ENCODE results near the gene C4A.
"Not testable (repeated sequence)": the region's sequence is repeated elsewhere in the genome, so short reads cannot be mapped to it uniquely, and the experiment has no call there.

C4A gene

GRCh38 chr6:31961616-31962015 lies 20.2 kb upstream of the C4A start:
- no peak for DNase-seq

GRCh38 chr6:31963921-31964320 lies 17.9 kb upstream of the C4A start:
- no peak for DNase-seq

GRCh38 chr6:31965700-31966099 lies 16.2 kb upstream of the C4A start:
- DNase-seq = no peak

GRCh38 chr6:31966506-31966905 lies 15.4 kb upstream of the C4A start:
- no peak for DNase-seq

GRCh38 chr6:31966997-31967925 lies 14.6 kb upstream of the C4A start:
- DNase-seq = no peak

GRCh38 chr6:31967926-31968320 lies 13.9 kb upstream of the C4A start:
- DNase-seq = no peak

- DNase-seq = no peak
Measured at GRCh38 chr6:31968326-31968725, 13.5 kb upstream of the C4A start.

GRCh38 chr6:31968791-31969711 lies 12.8 kb upstream of the C4A start:
- DNase-seq = no peak

GRCh38 chr6:31969712-31970603 lies 11.9 kb upstream of the C4A start:
- DNase-seq = no peak

GRCh38 chr6:31970604-31971271 lies 11.1 kb upstream of the C4A start:
- no peak for DNase-seq

GRCh38 chr6:31971279-31971992 lies 10.4 kb upstream of the C4A start:
- DNase-seq = no peak

- DNase-seq = peak; percentile 95 to 97
Measured at GRCh38 chr6:31971993-31972708, 9.7 kb upstream of the C4A start, which contains the start of gene DXO. Gene DXO, minus strand, starts transcription at chr6:31972138. Its CDS starts 463 bp downstream, at chr6:31971675.

- peak; percentile 8 to 29 for DNase-seq
Measured at GRCh38 chr6:31972709-31973350, 9.0 kb upstream of the C4A start.

GRCh38 chr6:31976065-31976464 lies 5.8 kb upstream of the C4A start:
- not testable (repeated sequence) for DNase-seq

- no peak for DNase-seq
Measured at GRCh38 chr6:31977816-31978431, 3.9 kb upstream of the C4A start.

GRCh38 chr6:31978831-31979230 lies 3.0 kb upstream of the C4A start:
- no peak for DNase-seq

- DNase-seq = no peak
Measured at GRCh38 chr6:31979238-31979898, 2.5 kb upstream of the C4A start.

- not testable (repeated sequence) for DNase-seq
Measured at GRCh38 chr6:31980195-31980876, 1.5 kb upstream of the C4A start.

Data from inflammatory macrophage treated with lipopolysaccharide for 1 hour (primary cell).